GM12872 (cell line): ENCODE results near the gene SEPTIN2.

Source experiments
- TF ChIP-seq, protein P1 (sequence below): IDR thresholded peaks from 3 replicates; pipeline ENCODE4 v1.5.1; 2011; ENCODE audit warnings: low read depth, mild to moderate bottlenecking, low read length, moderate library complexity; ENCODE audit not compliant: insufficient read depth

The SEPTIN2 gene

DNA sequence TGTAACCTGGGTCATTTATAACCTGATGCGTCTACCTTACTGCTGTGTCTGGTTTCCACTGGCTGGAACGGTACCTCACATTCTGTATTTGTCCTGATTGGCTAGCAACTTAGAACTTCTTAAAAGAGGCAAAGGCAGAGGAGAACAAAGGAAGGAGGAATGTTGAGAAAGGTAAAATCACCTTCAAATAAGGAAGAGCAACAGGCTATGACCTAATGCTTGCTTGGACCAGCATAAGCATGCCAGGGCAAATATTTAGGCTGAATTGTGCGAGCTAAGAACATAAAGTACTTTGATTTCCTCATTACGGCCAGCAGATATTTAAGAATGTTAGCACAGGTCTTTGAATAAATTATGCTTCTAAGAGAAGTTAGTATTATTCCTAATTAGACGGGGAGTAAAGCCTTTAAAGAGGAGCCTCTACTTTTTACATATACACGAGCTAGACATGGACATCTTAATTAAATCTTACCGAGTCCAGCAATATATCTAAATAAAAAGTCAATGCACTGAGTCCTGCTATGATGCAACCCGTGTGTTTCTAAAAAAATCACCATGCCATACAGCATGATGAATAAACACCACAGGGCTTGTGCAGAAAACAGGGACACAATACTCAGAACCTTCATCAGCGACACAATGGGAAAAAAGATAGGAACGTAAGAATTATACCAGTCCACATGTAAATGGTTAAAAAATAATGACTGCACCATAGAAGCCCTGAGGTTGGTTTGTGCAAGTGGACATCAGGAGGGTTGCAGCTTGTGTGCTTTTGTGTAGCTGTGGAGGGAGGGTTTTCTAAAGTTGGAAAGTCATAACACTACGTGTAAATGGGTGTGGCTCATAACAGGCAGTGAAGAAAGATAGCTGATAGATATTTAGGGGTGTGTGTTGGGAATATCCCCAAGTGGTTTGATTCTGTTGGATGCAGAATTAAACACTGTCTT lies 14.2 kb downstream of the SEPTIN2 start:
- TF ChIP-seq, protein P1, sequence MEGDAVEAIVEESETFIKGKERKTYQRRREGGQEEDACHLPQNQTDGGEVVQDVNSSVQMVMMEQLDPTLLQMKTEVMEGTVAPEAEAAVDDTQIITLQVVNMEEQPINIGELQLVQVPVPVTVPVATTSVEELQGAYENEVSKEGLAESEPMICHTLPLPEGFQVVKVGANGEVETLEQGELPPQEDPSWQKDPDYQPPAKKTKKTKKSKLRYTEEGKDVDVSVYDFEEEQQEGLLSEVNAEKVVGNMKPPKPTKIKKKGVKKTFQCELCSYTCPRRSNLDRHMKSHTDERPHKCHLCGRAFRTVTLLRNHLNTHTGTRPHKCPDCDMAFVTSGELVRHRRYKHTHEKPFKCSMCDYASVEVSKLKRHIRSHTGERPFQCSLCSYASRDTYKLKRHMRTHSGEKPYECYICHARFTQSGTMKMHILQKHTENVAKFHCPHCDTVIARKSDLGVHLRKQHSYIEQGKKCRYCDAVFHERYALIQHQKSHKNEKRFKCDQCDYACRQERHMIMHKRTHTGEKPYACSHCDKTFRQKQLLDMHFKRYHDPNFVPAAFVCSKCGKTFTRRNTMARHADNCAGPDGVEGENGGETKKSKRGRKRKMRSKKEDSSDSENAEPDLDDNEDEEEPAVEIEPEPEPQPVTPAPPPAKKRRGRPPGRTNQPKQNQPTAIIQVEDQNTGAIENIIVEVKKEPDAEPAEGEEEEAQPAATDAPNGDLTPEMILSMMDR: no peak

DNA sequence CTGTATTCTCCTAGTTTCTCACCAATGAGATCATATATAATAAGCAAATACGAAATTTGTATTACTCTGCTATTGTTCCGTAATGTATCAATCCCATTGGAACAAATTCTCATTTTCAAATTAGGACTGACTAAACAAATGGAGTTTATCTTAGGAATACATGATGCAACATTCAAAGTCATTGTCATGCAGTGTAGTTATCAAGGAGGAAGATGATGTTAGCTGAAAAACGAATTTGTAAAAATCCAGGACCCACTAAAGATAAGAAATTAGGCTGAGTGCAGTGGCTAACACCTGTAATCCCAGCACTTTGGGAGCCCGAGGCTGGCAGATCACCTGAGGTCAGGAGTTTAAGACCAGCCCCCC lies 14.9 kb downstream of the SEPTIN2 start:
- TF ChIP-seq, protein P1: no peak

DNA sequence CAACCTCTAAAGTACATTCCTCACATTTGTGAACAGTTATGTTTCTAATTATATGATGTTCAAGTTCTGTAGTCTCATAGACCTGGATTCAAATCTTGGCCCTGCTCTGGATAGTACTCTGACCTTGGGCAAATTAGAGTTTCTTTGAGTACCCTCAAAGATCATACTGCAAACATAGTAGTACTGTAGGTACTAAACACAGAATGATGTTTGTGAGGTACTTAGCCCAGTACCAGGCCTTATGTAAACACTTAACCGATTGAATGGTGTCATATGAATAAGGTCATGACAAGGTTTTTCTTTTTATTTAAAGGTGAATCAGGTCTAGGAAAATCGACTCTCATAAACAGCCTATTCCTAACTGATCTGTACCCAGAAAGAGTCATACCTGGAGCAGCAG lies 19.1 kb downstream of the SEPTIN2 start:
- TF ChIP-seq, protein P1: no peak

DNA sequence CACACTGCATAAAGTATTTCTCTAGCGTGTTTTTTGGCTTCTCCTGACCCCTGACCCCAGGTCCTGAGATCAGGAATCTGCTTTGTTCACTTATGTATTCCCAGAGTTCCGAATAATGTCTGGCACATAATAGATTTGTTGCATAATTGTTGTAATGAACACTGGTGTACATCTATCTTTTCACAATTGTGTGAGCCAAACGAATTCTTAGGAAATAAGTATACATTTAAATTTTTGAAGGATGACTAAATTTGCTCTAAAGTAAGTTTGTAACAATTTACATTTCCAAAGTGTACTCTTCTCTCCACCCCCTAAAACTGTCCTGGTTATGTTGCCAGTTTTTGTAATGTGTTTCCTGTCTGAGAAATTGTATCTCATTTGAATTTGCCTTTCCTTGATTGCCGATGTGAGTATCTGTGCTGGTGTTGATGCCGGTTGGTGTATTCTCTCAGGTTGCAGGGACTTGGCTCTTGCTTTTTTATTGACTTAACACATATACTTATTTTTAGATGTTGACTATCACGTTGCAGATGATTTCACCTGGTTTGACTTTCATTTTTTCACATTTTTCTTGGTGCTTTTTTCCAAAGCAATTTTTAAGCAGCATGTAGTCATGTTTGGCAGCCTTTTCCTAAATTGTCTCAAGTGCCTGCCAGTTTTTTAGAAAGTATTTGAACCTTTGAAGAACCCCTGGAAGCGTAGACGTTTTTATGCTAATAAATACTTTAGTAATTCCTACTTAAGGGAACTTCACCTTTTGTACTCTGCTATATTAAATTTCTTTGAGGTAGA lies 24.3 kb downstream of the SEPTIN2 start:
- TF ChIP-seq, protein P1: no peak

DNA sequence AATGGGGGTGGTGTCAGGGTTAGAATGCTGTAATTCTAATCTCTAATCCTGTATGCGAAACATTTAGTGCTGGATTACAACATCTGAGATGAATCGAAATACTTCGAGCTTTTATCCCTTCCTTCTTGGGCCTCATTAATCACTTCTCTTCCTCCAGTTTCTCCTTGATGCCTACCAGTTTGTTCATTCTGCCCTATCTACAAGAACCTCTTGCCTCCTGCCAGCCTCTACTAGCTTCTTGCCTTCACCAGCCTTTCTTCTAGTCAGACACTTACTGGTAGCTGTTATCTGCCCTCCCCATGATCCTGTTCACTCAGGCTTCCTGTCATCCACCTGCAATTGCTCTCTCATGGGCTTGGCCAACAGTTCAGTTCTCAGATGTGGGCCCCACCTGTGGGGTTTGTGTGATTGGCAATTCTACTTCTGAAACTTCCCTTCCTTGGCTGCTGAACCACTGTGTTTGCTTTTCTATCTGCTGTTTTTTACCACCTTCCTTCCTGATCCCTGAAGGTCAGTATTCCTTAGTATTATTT lies 25.0 kb downstream of the SEPTIN2 start:
- TF ChIP-seq, protein P1: no peak

DNA sequence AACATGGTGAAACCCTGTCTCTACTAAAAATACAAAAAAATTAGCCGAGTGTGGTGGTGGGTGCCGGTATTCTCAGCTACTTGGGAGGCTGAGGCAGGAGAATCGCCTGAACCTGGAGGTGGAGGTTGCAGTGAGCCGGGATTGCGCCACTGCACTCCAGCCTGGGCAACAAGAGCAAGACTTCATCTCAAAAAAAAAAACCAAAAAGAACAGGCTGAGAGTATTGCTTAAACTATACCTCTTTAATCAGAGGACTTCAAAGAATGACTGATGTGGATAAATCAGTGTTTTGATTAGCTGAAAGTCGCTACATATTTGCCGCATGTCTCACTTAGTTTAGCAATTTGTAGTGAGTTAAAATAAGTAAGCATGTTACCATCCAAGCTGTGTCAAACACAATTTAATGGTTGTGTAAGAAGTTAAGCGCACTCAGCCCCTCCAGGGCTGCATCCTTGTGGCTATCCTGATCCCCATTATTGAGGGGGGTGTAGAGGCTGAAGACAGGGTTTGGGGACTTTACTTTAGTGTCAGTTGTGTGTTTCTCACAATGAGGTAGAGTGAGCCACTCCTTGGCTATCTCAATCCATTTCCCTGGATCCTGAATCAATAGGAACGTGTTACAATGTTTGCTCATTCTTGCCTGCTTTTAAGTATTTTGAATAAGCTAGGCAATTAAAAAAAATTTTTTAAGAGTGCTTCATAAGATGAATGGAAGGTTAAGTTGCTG lies 29.4 kb downstream of the SEPTIN2 start:
- TF ChIP-seq, protein P1: no peak

DNA sequence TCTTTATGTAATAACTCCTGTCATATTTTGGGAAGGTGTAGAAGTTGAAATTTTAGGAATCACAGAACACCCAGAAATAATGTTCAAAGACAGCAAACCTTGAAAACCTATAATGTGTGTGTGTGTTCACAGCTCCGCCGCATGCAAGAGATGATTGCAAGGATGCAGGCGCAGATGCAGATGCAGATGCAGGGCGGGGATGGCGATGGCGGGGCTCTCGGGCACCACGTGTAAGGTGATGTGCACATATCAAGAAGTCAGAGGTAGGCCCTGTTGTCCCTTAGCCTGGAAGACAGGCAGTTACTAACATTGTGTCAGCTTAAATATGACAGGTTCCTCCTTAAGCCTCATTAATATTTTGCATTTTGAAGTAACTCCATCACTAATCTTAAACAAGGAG lies 34.2 kb downstream of the SEPTIN2 start:
- TF ChIP-seq, protein P1: no peak
